ENCODE results near the gene OR2J2.
"Not testable (repeated sequence)": the region's sequence is repeated elsewhere in the genome, so short reads cannot be mapped to it uniquely, and the experiment has no call there.

OR2J2 gene

DNA sequence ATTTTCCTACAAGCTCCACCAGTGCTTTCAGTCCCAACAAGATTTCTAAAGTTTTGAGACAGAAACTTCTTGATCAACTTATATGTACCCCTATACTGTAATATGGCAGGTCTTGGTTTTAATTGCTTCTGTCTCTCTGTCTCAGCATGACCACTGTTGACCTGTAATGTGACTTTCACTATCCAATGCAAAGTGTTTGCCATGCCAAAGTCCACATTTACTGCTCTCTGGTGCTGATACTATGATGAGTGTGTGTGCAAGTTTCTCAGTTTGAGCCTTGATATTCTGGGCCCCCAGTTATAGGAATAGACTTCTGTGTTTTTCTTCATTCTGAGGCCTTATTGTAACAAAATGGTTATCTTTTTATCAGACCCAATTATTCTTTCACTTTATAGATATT is 45.8 kb downstream of the OR2J2 start:
- no peaks in the 10 kb centered on the region for H3K4me1 ChIP-seq (ENCODE audit: control insufficient read depth, insufficient read depth, low read length)
- POLR2A ChIA-PET: no interaction called here
- no peaks in the 10 kb centered on the region for H3K9me3 ChIP-seq (ENCODE audit: control insufficient read depth, insufficient read depth, low read depth, low read length)
- TF ChIP-seq ZNF354C (tag by site-specific recombination; IDR thresholded peaks at IDR 0.05; ENCODE audit: borderline replicate concordance, low read depth) (no peak), ZNF19 (tag by site-specific recombination; IDR thresholded peaks at IDR 0.05; ENCODE audit: low read depth) (no peak), ZNF335 (tag by site-specific recombination; conservative IDR thresholded peaks at IDR 0.05) (no peak), ZNF521 (tag by site-specific recombination; IDR thresholded peaks at IDR 0.05) (no peak), MYNN (tag by site-specific recombination; IDR thresholded peaks at IDR 0.05; ENCODE audit: borderline replicate concordance) (no peak), ZNF239 (tag by site-specific recombination; IDR thresholded peaks at IDR 0.05) (no peak), ZSCAN30 (tag by site-specific recombination; IDR thresholded peaks at IDR 0.05) (no peak), ZNF350 (tag by site-specific recombination; IDR thresholded peaks at IDR 0.05) (no peak), ZSCAN16 (tag by site-specific recombination; IDR thresholded peaks at IDR 0.05) (no peak), ZNF610 (tag by site-specific recombination; IDR thresholded peaks at IDR 0.05; ENCODE audit: borderline replicate concordance) (no peak), ZNF23 (tag by site-specific recombination; IDR thresholded peaks at IDR 0.05; ENCODE audit: borderline replicate concordance) (no peak)
- TF ChIP-seq, protein P1, sequence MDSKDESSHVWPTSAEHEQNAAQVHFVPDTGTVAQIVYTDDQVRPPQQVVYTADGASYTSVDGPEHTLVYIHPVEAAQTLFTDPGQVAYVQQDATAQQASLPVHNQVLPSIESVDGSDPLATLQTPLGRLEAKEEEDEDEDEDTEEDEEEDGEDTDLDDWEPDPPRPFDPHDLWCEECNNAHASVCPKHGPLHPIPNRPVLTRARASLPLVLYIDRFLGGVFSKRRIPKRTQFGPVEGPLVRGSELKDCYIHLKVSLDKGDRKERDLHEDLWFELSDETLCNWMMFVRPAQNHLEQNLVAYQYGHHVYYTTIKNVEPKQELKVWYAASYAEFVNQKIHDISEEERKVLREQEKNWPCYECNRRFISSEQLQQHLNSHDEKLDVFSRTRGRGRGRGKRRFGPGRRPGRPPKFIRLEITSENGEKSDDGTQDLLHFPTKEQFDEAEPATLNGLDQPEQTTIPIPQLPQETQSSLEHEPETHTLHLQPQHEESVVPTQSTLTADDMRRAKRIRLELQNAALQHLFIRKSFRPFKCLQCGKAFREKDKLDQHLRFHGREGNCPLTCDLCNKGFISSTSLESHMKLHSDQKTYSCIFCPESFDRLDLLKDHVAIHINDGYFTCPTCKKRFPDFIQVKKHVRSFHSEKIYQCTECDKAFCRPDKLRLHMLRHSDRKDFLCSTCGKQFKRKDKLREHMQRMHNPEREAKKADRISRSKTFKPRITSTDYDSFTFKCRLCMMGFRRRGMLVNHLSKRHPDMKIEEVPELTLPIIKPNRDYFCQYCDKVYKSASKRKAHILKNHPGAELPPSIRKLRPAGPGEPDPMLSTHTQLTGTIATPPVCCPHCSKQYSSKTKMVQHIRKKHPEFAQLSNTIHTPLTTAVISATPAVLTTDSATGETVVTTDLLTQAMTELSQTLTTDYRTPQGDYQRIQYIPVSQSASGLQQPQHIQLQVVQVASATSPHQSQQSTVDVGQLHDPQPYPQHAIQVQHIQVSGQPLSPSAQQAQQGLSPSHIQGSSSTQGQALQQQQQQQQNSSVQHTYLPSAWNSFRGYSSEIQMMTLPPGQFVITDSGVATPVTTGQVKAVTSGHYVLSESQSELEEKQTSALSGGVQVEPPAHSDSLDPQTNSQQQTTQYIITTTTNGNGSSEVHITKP (tag by site-specific recombination; IDR thresholded peaks at IDR 0.05): no peak
- no peaks in the 10 kb centered on the region for H3K36me3 ChIP-seq (ENCODE audit: control insufficient read depth in 2 of 2, insufficient read depth in 1 of 2, low read length in 2 of 2)
- CTCF ChIA-PET: no interaction called here
- no peak overlapping the region for H3K4me3 ChIP-seq (ENCODE audit: low read depth, low read length)
- H3K27ac ChIP-seq (ENCODE audit: extremely low read depth, low read depth, low read length): no peak overlapping the region

DNA sequence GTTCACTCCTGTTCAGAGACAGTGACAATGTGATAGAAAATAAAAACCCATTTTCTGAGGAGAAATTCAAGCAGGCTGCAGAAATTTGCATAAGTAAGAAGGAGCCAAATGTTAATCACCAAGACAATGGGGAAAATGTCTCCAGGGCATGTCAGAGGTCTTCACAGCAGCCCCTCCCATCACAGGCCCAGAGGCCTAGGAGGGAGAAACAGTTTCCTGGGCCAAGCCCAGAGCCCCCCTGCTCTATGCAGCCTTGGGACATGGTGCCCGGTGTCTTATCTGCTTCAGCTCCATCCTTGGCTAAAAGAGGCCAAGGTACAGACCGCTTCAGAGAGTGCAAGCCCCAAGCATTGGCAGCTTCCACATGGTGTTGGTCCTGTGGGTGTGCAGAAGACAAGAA is 46.5 kb downstream of the OR2J2 start:
- peak; percentile 38 for TF ChIP-seq ZNF585B (tag by site-specific recombination; IDR thresholded peaks at IDR 0.05)
- H3K9me3 ChIP-seq (ENCODE audit: control insufficient read depth, insufficient read depth, low read depth, low read length); H3K27ac ChIP-seq (ENCODE audit: extremely low read depth, low read depth, low read length); H3K36me3 ChIP-seq (ENCODE audit: control insufficient read depth in 2 of 2, insufficient read depth in 1 of 2, low read length in 2 of 2); H3K4me3 ChIP-seq (ENCODE audit: low read depth, low read length); H3K4me1 ChIP-seq (ENCODE audit: control insufficient read depth, insufficient read depth, low read length); POLR2A ChIA-PET: not testable (repeated sequence)
- CTCF ChIA-PET: interaction anchor here (0.8 kb wide), 1 partner anchor 372 kb away, joined by 8 read pairs; no protein-coding TSS in a partner anchor

DNA sequence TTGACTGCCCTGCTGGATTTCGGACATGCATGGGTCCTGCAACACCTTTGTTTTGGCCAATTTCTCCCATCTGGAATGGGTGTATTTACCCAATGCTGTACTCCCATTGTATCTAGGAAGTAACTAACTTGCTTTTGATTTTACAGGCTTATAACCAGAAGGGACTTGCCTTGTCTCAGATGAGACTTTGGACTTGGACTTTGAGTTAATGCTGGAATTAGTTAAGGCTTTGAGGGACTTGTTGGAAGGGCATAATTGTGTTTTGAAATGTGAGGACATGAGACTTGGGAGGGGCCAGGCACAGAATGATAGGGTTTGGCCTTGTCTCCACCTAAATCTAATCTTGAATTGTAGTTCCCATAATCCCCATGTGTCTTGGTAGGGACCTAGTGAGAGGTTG is 47.3 kb downstream of the OR2J2 start:
- CTCF ChIA-PET; H3K4me3 ChIP-seq (ENCODE audit: low read depth, low read length); H3K4me1 ChIP-seq (ENCODE audit: control insufficient read depth, insufficient read depth, low read length); H3K36me3 ChIP-seq (ENCODE audit: control insufficient read depth in 2 of 2, insufficient read depth in 1 of 2, low read length in 2 of 2); POLR2A ChIA-PET; H3K9me3 ChIP-seq (ENCODE audit: control insufficient read depth, insufficient read depth, low read depth, low read length); H3K27ac ChIP-seq (ENCODE audit: extremely low read depth, low read depth, low read length): not testable (repeated sequence)
